Inflammatory macrophage treated with lipopolysaccharide for 1 hour (primary cell): Measurements from ENCODE around the gene EML6.
"Not testable (repeated sequence)": the region's sequence is repeated elsewhere in the genome, so short reads cannot be mapped to it uniquely, and the experiment has no call there.

Source experiments
- DNase-seq, 2 donors: peaks; one replicate each; pipeline ENCODE4 v3.0.0-alpha.2; 2020 to 2022

EML6 gene

DNA sequence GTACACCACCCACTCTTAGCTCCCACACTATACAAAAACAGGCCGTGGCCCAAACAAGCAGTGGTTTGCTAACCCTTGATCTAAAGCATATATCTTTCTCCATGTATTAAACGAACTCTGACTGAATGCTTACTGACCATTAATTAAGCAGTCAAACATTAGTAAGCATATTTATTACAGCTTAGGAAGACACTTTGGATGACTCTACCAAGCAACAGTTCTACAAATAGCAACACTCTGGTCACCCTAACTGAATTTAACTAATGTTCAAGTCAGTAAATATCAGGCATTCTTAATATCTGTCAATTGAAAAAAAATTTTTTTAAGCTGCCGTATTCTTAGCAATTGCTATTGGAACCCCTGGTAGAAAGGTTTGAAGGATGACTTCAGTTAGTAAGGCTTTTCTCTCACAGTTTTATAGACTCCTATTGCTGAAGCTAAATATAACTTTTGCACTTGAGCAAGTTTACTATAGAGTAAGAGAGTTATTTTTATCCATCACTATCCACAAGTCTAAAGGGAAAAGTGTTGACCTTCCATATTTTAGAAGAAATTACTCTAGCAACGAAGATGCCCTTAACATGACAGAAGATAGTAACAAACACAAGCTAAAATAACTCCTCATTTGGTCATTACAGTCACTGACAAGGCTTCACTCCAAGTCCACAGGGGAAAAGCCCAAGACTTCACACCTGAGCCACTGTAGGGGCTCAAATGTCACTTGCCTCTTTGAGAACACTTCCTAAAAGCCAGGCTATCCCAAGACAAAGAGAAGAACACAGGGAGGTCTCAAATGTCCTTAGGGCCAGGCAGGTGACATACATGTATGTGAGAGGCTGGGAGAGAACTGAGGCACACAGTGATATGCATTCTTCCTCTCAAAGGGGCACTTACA lies 252.4 kb downstream of the EML6 start:
- DNase-seq: no peak

DNA sequence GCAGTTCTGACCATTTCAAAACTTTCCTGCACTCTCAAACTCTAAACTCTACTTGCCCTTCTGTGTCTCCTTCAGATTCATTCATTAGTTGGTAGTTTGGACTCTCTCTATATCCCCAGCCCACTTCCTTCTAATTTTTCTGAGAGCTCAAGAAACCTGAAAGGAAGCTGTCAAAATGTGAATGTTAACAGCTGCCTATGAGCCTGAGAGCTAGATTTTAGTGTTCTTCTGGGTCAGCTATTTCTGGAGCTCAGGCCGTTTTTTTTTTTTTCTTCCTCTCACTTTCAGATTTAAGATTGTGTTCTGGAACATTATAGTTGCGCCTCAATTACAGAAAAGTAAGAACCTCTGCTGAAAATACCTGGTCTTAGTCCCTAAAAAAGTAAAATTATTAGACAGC lies 253.7 kb downstream of the EML6 start:
- DNase-seq: no peak

DNA sequence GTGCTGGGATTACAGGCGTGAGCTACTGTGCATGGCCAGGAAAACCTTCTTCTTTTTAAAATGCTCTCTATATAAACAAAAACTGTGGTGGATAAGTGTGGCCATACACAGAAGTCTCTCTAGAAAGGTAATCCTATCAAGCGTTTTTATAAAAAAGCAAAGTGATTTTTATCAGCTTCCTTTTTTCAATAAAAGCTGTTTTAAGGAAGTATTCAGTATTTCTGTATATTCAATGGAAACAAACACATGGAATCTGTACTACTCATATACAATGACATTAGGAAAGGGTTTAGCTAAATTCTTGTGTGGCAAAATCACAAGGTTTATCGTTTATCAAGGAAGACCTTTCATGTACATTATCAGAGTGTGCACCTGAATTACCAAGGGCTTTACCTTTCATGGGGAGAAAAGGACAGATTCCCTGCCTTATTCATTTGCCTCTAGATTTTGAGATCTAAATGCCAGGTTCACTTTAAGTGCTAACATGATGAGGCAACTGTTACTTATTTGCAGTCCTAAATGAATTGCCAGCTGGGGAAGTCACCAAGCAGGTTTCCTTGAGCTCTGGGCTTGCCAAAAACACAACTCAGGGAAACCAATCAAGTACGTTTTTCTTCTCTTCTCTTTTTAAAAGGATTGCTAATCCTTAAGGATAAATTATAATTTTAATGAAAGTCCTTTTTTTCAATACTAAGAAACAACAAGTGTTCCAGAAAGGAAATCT lies 256.0 kb downstream of the EML6 start:
- peak in 1 of 2 donors; percentile 18 for DNase-seq

DNA sequence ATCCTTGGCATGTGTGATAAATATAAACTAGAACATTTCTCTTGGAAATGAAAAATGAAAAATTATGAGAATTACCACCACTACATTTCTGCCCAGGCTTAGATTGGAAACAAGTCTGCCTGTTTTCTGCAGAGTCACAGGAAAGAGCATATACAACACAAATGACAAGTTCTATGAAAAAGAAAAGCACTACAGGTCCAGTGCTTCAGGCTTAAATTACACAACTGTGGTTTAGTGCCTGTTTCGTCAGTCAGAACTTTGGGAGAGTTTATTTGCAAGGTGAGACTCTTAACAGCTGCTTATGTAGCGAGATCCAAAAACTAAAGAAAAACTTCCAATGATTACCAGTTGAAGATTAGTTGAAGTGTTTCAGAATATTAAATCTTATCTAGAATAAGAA lies 257.9 kb downstream of the EML6 start:
- DNase-seq: no peak

- no peak for DNase-seq
These were observed 260.1 kb downstream of the EML6 start for GRCh38 chr2:54983345-54984220.

- no peak for DNase-seq
These were observed 261.0 kb downstream of the EML6 start for GRCh38 chr2:54984476-54984875.

- DNase-seq: no peak
These were observed 262.8 kb downstream of the EML6 start for GRCh38 chr2:54986264-54986663.

DNA sequence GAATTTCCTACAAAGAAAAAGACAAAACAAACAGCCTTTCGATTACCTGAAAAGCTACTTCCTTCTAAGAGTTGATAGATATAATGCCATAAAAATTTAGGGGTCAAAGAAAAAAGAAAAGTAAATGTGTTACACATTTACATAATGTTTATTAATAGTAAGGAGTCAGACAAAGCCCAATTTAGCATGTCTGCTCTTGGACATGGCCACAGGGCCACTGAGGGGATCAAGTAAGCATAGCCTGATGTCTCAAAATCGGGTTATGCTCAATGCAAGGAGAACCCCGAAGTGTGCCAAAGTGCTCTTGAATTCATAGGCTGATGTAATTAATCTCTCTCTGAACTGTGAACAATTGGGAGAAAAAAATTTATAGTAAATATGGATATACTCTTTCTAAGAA lies 265.1 kb downstream of the EML6 start:
- DNase-seq: no peak

- DNase-seq: not testable (repeated sequence)
These were observed 267.2 kb downstream of the EML6 start for GRCh38 chr2:54990694-54991093.

DNA sequence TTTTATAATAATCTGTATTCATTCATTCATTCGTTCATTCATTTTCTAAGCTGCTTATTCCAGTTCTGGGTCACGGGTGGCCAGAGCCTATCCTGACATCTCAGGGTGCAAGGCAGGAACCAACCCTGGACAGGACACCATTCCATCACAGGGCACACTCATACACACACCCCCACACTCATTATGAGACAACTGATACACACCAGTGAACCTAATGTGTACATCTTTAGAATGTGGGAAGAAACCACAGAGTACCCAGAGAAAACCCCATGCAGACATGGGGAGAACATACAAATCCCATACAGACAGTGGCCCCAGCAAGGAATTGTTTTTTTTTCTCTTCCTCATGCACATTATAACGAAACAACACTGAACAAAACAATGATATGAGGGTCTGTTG lies 272.1 kb downstream of the EML6 start:
- no peak for DNase-seq

GRCh38 chr2:54997826-54998225 lies 274.4 kb downstream of the EML6 start:
- DNase-seq: no peak

GRCh38 chr2:54999182-54999581 lies 275.7 kb downstream of the EML6 start:
- DNase-seq: no peak

GRCh38 chr2:55000341-55000740 lies 276.9 kb downstream of the EML6 start:
- peak; percentile 41 to 42 for DNase-seq

DNA sequence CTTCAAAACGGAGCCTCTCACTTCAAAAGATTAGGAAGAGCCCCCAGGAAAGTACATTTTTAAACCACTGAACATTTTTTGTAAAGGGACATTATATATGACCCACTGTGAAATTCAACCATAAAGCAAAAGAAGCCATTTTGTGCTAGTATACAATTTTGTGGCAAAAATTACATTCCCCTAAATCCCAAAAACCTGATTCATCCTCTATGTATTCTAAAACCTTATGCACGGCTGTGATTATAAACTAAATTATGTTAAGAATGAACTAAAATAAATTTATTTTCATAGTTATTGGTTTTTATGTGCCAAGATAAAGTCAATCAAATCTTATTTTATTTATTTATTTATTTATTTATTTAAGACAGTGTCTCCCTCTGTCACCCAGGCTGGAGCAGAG lies 278.3 kb downstream of the EML6 start:
- no peak for DNase-seq

DNA sequence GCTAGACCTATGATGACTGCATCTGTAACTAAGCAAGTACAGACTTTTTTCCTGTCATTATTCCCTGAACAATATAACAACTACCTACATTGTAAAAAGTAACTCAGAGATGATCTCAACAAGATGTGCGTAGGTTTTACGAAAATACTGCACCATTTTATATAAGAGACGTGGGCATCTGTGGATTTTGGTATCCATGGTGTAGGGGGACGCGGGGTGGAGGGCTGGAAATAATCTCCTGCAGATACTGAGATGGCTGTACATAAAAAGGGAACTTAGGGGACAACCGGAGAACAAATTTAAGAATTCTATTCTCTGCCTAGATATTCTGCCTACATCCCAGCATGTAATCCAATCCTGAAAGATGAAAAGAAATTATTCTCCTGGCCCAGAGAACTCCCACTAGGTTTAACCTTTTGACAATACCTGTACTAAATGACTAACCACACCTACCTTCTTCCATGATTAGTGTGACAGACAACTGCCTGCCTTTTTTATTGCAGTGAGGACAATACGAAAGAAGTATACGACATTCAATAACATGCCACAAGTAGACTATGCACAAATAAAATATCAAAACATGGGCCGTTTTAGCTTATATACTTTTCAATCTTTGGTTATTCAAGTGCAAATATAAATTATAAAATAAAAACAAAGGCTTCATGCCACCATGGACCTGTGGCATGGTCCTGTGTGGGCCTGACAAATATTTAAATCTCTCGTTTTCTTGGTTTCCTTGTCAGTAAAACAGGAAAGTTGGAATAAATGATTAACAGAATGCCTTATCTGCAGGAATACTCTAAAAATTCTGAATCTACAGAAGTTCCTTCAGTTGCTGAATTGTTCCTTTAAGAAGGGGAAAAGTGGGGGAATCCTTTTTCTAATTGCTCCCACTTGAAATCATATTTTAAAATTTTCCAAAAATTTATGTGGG lies 280.5 kb downstream of the EML6 start:
- no peak for DNase-seq

- DNase-seq: no peak
These were observed 282.8 kb downstream of the EML6 start for GRCh38 chr2:55006306-55006705.

DNA sequence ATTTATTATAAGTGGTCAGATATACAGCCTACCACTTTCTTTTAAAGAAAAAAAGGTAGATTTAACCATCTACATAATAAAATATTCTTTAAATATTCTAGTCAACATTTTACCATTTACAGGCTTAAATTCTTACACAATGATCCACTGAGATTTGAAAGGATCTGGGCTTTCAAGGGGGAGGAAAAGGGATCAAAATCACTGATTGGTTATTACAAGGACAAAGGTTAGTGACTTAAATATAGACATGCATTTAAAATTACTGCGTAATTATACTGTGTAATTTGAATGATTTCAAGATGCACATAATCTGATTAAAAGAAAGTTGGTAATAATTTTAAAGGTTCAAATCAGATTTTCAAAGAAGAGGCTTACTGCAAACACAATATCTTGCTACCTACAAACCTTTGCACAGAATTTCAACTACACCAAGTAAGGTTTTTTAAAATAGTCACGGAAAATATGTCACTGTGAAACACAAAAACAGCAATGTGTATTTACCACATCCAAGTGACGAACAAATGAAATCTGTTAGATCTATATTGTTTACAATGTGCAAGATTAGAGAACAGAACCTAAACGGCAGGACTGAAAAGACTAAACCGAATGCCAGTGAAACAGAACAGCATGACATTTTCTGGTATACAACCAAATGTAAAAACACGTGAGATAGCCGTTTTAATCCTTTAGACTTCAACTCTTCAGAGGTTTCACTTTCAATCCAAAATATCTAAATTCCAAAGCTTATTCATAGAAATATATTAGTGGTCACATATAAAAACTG lies 286.0 kb downstream of the EML6 start:
- no peak for DNase-seq

- DNase-seq: peak; percentile 60 to 77
These were observed 286.7 kb downstream of the EML6 start for GRCh38 chr2:55010149-55010591.

DNA sequence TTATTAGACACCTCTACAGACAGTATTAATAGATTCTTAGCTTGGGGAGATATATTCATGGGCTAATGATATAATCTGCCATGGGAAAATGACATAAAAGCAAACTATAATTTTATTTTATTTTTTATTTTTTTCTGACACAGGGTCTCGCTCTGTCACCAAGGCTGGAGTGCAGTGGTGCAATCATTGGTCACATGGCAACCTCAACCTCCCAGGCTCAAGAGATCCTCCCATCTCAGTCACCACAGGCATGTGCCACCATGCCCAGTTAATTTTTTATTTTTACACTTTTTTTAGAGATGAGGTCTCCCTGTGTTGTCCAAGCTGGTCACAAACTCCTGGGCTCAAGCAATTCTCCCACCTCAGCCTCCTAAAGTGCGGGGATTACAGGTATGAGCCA lies 287.5 kb downstream of the EML6 start:
- DNase-seq: peak; percentile 31 to 35

GRCh38 chr2:55011831-55012671 lies 288.6 kb downstream of the EML6 start:
- no peak for DNase-seq
